Bronchial epithelial cell (primary cell): ENCODE measurements around the gene SNTG2. TPM values are rescaled to one million over a fixed set of nuclear protein-coding genes. Genes with fewer than 3 reads are reported as not detected.

ENCODE experiments used
- DNase-seq: peaks from one replicate; pipeline ENCODE4 v3.0.0-alpha.2; 2010; ENCODE audit warnings: low read depth
- FAIRE-seq: peaks from 2 replicates; lab custom pipeline; 2011; peaks lifted over from hg19 to GRCh38; lab: Jason Lieb, UNC
- H3K27me3 ChIP-seq: 2 replicates; pipeline ENCODE4 v1.5.1; 2011; ENCODE audit warnings: low read length; ENCODE audit not compliant: control insufficient read depth, insufficient read depth
- H3K36me3 ChIP-seq: 2 replicates; pipeline ENCODE4 v1.5.1; 2011; ENCODE audit warnings: low read length; ENCODE audit not compliant: control insufficient read depth, insufficient read depth
- H3K4me3 ChIP-seq: 2 replicates; pipeline ENCODE4 v1.5.1; 2011; ENCODE audit warnings: mild to moderate bottlenecking, low read depth, low read length, control low read depth
- CTCF ChIP-seq: IDR thresholded peaks from 2 replicates; pipeline ENCODE4 v1.5.1; 2011; ENCODE audit warnings: mild to moderate bottlenecking, moderate library complexity, low read length, control low read depth, inconsistent platforms; ENCODE audit not compliant: insufficient read depth, severe bottlenecking
- total RNA-seq: library from RNA; depleted of rRNA; stranded (reverse); fragments of >200 nt; gene quantifications from 2 replicates; pipeline ENCODE4 v1.2.1, GENCODE V29; 2014

The SNTG2 gene
- total RNA-seq, 1 donor from 2014 or later: not detected

- DNase-seq (no peak), FAIRE-seq (no peak)
- Histone ChIP-seq H3K27me3 (no peaks in the 10 kb centered on the region), H3K4me3 (no peak overlapping the region), H3K36me3 (no peaks in the 10 kb centered on the region)
- no peak for TF ChIP-seq CTCF
Observed at GRCh38 chr2:985317-985898, 34.8 kb downstream of the SNTG2 start.

- no peak for TF ChIP-seq CTCF
- H3K27me3 ChIP-seq: no peaks in the 10 kb centered on the region
- no peak for DNase-seq
- H3K4me3 ChIP-seq: no peak overlapping the region
- FAIRE-seq: no peak
- H3K36me3 ChIP-seq: no peaks in the 10 kb centered on the region
Observed at GRCh38 chr2:987789-988188, 37.1 kb downstream of the SNTG2 start.

- no peak for TF ChIP-seq CTCF
- H3K36me3 ChIP-seq: no peaks in the 10 kb centered on the region
- FAIRE-seq: no peak
- H3K27me3 ChIP-seq: no peaks in the 10 kb centered on the region
- DNase-seq: no peak
- no peak overlapping the region for H3K4me3 ChIP-seq
Observed at GRCh38 chr2:989781-990467, 39.3 kb downstream of the SNTG2 start.

- DNase-seq (no peak), FAIRE-seq (no peak)
- H3K27me3 ChIP-seq: no peaks in the 10 kb centered on the region
- no peak overlapping the region for H3K4me3 ChIP-seq
- H3K36me3 ChIP-seq: no peaks in the 10 kb centered on the region
- TF ChIP-seq CTCF: no peak
Observed at GRCh38 chr2:990970-991369, 40.3 kb downstream of the SNTG2 start.

- FAIRE-seq: no peak
- TF ChIP-seq CTCF: no peak
- no peaks in the 10 kb centered on the region for H3K27me3 ChIP-seq
- no peak overlapping the region for H3K4me3 ChIP-seq
- no peak for DNase-seq
- H3K36me3 ChIP-seq: no peaks in the 10 kb centered on the region
Observed at GRCh38 chr2:1002350-1002749, 51.7 kb downstream of the SNTG2 start.

- Histone ChIP-seq H3K27me3 (no peaks in the 10 kb centered on the region), H3K36me3 (no peaks in the 10 kb centered on the region), H3K4me3 (no peak overlapping the region)
- FAIRE-seq: no peak
- DNase-seq: no peak
- TF ChIP-seq CTCF: no peak
Observed at GRCh38 chr2:1004398-1004797, 53.7 kb downstream of the SNTG2 start.
